Measurements from ENCODE around the gene IRX2. TPM values are rescaled to one million over a fixed set of nuclear protein-coding genes. Genes with fewer than 3 reads are reported as not detected.

Gene IRX2
- total and polyA plus RNA-seq, 2 donors (not counting 1 experiment from before 2014, with no cell fraction given), result 0.33 to 0.40 TPM

GRCh38 chr5:2704111-2704510, 47.4 kb downstream of the IRX2 start:
- Histone ChIP-seq H3K36me3 (ENCODE audit: control insufficient read depth, insufficient read depth, low read length) (no peaks in the 10 kb centered on the region), H2AFZ (ENCODE audit: low read length) (no peak overlapping the region), H3K4me3 (replicated peaks in 1 of 4; ENCODE audit: control extremely low read depth in 1 of 4, insufficient read depth in 1 of 4, low read depth in 3 of 4, low read length in 4 of 4) (no peak overlapping the region), H3K4me1 (ENCODE audit: control insufficient read depth, extremely low read depth, insufficient read depth, low read length) (no peaks in the 10 kb centered on the region), H4K20me1 (ENCODE audit: control insufficient read depth, extremely low read depth, insufficient read depth, low read length) (no peaks in the 10 kb centered on the region), H3K4me2 (ENCODE audit: extremely low read depth, insufficient read depth, low read length) (no peak overlapping the region), H3K9me3 (ENCODE audit: control insufficient read depth, insufficient read depth, low read depth, low read length) (no peaks in the 10 kb centered on the region), H3K9ac (ENCODE audit: insufficient read depth, low read length) (no peak overlapping the region), H3K79me2 (ENCODE audit: control insufficient read depth, insufficient read depth, low read length) (no peaks in the 10 kb centered on the region), H3K27me3 (ENCODE audit: control insufficient read depth, insufficient read depth, low read length) (no peaks in the 10 kb centered on the region), H3K27ac (ENCODE audit: insufficient read depth, low read length) (no peak overlapping the region)
- TF ChIP-seq EZH2 (IDR thresholded peaks at IDR 0.05; ENCODE audit: low read length, missing control alignments) (no peak), CTCF (conservative IDR thresholded peaks at IDR 0.05 in 1 of 2, IDR thresholded peaks at IDR 0.05 in 1 of 2; ENCODE audit: low read depth in 1 of 2, low read length in 2 of 2) (no peak)
- no peak for DNase-seq (ENCODE audit: low read depth in 2 of 2)

DNA sequence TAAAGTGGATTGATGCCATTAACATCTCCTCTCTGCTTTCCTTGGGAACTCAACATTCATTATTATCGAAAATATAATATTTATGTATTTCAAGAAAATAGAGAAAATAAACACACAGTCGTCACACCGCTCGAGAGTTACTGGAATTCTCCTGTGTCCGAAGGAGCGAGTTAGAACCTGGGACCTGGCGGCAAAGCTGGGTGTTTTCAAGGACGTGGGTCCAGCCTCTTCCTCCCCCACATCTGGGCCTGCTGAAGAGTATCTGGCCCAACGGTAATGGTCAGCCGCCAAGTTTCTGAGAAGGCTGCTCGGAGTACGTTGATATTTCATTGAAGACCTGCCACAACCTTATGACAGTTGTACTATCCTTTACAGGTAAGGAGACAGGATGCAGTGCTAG, 47.9 kb downstream of the IRX2 start:
- Histone ChIP-seq H3K36me3 (ENCODE audit: control insufficient read depth, insufficient read depth, low read length) (no peaks in the 10 kb centered on the region), H3K27ac (ENCODE audit: insufficient read depth, low read length) (no peak overlapping the region), H3K4me3 (replicated peaks in 1 of 4; ENCODE audit: control extremely low read depth in 1 of 4, insufficient read depth in 1 of 4, low read depth in 3 of 4, low read length in 4 of 4) (no peak overlapping the region), H3K27me3 (ENCODE audit: control insufficient read depth, insufficient read depth, low read length) (no peaks in the 10 kb centered on the region), H2AFZ (ENCODE audit: low read length) (no peak overlapping the region), H3K9ac (ENCODE audit: insufficient read depth, low read length) (no peak overlapping the region), H3K4me2 (ENCODE audit: extremely low read depth, insufficient read depth, low read length) (no peak overlapping the region), H3K79me2 (ENCODE audit: control insufficient read depth, insufficient read depth, low read length) (no peaks in the 10 kb centered on the region), H3K9me3 (ENCODE audit: control insufficient read depth, insufficient read depth, low read depth, low read length) (no peaks in the 10 kb centered on the region), H3K4me1 (ENCODE audit: control insufficient read depth, extremely low read depth, insufficient read depth, low read length) (no peaks in the 10 kb centered on the region), H4K20me1 (ENCODE audit: control insufficient read depth, extremely low read depth, insufficient read depth, low read length) (no peaks in the 10 kb centered on the region)
- DNase-seq (ENCODE audit: low read depth in 2 of 2), result no peak
- TF ChIP-seq CTCF (conservative IDR thresholded peaks at IDR 0.05 in 1 of 2, IDR thresholded peaks at IDR 0.05 in 1 of 2; ENCODE audit: low read depth in 1 of 2, low read length in 2 of 2), result no peak
- TF ChIP-seq EZH2 (IDR thresholded peaks at IDR 0.05; ENCODE audit: low read length, missing control alignments), result no peak

DNA sequence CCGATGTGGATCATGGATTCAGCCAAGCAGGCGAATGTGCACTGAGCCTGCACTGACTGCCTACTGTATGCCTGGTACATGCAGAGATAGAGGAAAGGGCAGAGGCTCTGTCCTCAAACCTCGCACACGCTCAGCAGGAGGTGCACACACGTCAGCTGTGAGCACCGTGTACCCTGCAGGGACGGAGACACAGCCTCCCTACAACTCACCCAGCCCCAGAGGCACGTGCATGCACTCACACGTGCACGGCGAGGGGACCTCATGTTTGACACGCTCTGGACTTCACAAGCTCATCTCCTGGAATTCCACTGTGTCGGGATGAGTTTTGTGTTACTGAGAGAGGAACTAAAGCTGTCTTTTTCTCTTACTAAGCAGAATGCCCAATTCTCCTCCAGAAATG, 48.4 kb downstream of the IRX2 start:
- H3K27ac ChIP-seq (ENCODE audit: insufficient read depth, low read length), result no peak overlapping the region
- H4K20me1 ChIP-seq (ENCODE audit: control insufficient read depth, extremely low read depth, insufficient read depth, low read length), result no peaks in the 10 kb centered on the region
- H3K4me2 ChIP-seq (ENCODE audit: extremely low read depth, insufficient read depth, low read length), result no peak overlapping the region
- no peaks in the 10 kb centered on the region for H3K79me2 ChIP-seq (ENCODE audit: control insufficient read depth, insufficient read depth, low read length)
- no peaks in the 10 kb centered on the region for H3K27me3 ChIP-seq (ENCODE audit: control insufficient read depth, insufficient read depth, low read length)
- H3K4me1 ChIP-seq (ENCODE audit: control insufficient read depth, extremely low read depth, insufficient read depth, low read length), result no peaks in the 10 kb centered on the region
- no peak overlapping the region for H2AFZ ChIP-seq (ENCODE audit: low read length)
- TF ChIP-seq EZH2 (IDR thresholded peaks at IDR 0.05; ENCODE audit: low read length, missing control alignments) (no peak), CTCF (conservative IDR thresholded peaks at IDR 0.05 in 1 of 2, IDR thresholded peaks at IDR 0.05 in 1 of 2; ENCODE audit: low read depth in 1 of 2, low read length in 2 of 2) (no peak)
- DNase-seq (ENCODE audit: low read depth in 2 of 2), result no peak
- no peak overlapping the region for H3K9ac ChIP-seq (ENCODE audit: insufficient read depth, low read length)
- H3K4me3 ChIP-seq (replicated peaks in 1 of 4; ENCODE audit: control extremely low read depth in 1 of 4, insufficient read depth in 1 of 4, low read depth in 3 of 4, low read length in 4 of 4), result no peak overlapping the region
- H3K9me3 ChIP-seq (ENCODE audit: control insufficient read depth, insufficient read depth, low read depth, low read length), result no peaks in the 10 kb centered on the region
- H3K36me3 ChIP-seq (ENCODE audit: control insufficient read depth, insufficient read depth, low read length), result no peaks in the 10 kb centered on the region

Measured in fibroblast of lung (primary cell).